AG20443 (cell line): ENCODE measurements around the gene DELE1.

Experiments used
- DNase-seq: peaks from one replicate; pipeline ENCODE4 v3.0.0; 2012; ENCODE audit warnings: low spot score, mixed read lengths

The DELE1 gene

DNA sequence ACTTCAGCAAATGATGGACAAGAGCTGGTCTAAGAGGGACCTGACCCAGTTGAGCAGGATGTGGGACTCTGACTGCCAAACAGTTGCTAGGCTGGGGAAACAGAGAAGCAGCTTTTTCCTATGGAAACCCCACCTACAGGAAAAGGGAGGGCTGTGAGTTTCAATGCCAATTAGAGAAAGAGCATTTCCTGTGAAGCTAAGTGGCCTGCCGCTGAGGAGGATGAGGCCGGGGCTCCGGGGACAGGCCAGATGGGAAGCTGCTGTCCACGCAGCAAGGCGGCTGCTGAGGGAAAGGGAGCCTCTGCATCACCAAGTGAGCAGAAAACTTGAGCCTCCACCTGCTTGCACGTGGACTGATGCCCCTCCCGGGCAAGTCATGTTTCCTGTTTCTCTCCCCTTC is 34.4 kb downstream of the DELE1 start, which contains the start of gene PCDH12:
PCDH12 (minus strand) TSS at position 90 of the 400 bp plus-strand sequence. CDS start 351 bp downstream, outside the sequence.
- no peak for DNase-seq

DNA sequence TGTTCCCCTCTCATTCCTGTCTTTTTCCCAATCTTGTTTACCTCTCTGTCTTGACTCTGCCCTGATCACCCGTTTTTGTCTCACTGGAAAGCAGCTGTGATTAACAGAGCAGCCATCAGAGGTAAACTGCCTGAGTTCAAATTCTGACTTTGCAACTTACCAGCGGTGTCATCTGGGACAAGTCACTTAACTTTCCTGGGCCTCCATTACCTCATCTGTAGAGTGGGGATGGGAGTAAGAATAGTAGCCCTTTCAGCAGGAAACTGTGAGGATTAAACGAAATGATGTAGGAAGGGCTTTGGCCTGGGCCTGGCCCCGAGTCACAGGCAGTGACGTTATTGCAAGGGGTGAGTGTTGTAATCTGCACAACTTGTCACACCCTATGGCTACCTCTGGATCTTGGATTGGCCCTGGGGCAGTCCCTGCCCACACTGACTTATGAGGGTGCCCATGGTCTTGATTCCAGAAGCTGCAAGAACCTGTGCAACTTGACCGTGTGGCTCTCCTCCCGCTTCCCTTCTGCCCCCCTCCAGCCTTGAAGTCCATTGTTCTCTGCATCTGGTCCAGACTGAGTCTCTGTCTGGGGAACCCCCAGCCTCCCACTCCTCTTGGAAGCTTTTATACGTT is 35.0 kb downstream of the DELE1 start:
- DNase-seq: peak; percentile 48

DNA sequence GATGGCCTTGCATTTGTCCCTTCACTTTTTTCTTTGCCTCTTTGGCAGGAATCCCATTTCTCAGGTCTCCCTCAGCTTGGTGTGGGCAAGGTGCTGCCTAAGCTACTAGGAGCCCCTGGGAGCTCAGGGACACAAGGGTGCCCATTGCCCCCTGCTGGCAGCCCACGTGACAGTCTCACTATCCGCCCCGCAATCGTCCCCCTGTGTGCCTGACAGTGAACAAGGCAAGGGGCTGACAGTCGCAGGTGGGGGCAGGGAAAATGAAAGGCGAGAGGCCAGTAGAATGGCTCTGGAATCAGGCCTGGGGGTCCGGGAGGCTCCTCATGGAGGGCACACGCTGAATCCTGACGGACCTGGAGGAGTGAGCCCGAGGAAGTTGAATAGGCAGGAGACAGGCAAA is 36.3 kb downstream of the DELE1 start:
- DNase-seq: no peak

DNA sequence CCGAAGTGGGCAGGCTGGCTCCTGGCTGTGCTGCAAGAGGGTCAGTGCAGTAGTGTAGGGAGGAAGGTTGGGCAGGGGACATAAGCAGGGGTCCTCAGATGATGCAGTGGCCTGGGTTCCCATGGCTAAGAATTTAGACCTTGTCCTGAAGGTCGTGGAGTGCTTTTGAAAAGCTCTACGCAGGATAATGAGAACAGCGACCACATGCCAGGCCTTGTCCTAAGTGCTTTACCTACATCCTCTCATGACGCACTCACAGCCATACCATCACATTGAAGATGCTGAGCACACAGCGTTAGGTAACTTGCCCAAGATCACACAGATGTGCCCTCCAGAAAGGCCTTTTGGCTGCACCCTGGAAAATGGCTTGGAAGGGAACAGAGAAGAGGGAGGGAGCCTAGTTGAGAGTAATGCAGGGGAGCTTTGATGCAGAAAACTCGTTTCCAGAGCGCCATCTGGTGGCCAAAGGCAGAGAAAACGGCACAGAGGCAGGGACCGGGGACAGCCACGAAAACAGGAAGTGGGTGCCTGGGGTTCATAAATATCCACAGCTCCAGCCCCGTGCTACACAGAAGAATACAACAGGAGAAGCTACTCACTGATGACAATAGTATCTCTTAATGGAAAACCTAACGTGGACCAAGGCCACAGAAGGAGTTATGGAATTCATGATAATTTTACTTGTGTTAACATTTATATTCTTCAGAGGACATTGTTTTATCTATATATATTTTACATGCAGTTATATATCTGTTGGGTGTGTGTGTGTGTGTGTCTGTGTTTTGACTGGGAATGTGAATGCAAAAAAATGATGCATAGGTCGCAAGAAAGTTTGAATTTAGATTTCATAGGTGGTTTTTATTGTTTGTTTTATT is 37.0 kb downstream of the DELE1 start:
- DNase-seq: peak; percentile 91

DNA sequence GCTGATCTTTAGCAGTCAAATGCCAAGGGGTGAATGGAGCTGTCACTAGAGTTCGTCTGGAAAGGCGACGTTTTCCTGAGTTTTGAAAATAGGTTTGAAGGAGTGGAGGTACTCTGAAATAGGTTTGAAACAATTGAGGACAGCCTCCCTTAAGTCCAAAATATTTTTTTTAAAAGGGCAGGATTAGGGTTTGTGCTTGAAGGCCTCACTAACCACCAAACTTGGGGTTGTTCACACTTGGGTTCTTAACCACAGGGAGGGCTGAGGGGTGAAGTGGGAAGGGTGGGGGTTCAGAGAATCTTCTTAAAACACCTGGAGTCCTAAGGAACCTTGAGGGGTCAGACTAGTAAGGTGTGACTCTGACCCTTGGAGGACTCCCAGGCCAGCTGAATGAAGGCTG is 37.8 kb downstream of the DELE1 start:
- DNase-seq: no peak

DNA sequence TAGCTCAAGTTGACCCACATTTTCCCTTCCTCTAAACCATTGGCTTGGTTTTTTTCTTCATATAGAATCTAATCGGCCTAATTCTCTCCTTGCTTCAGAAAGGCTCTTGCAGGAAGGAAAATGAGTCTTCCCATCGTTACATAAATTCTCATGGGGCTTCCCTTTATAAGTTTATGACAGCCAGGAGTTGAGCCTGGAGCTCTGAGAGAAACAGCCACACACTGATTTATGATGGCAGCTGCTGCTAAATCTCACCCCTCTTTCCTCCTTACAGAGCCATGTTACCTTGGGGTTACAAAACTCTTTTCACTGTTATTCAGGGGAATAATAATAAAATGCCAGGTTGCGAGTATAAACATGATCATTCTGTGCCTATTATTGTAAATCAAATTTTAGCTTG is 40.0 kb downstream of the DELE1 start:
- no peak for DNase-seq

DNA sequence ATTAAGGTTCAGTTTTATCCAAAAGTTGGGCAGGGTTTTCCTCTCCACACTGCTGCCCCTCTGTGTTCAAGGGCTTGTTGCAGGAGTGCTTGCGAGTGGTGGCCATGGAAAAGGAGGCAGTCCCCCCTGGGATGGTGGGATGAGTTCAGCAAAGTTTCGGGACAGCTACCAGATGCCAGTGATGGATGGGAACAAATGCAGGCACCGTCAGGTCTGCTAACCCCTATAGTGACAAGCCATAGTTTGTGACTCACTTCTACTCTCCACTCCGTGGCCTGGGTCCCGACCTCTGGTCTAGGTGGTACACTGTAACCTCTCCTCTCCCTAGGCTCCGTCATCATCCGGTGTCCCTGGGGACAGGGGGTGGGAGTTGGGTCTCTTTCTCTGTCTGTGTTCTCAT is 41.4 kb downstream of the DELE1 start:
- no peak for DNase-seq

DNA sequence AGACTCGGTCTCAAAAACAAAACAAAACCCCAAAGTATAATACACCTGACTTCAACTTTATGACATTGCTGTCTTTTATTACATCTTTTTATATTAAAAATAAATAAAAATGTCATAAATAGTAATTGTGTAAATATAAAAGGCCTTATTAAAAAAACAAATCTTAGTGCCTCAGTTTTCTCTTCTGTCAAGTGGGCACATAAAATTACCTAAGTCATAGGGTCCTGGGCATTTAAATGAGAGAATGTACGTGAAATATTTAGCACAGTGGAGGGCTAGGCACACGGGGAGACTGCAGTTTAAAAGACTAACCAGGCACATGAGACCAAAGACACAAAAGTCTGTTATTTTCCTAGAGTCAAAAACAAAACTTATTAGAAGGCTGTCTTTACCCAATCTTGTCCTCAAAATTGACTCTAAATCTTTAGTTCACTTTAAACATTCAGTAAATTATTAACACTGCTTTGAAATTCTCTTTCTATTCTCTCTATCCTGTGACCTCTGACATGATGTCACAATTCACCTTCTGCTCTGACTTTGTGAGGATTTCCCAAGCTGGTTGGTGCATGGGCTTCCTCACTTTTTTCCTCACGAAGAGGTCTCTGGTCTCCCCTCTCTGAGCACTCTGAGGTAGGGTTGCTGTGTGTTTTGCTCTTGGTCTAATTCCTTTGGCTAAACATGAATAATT is 42.7 kb downstream of the DELE1 start:
- no peak for DNase-seq

DNA sequence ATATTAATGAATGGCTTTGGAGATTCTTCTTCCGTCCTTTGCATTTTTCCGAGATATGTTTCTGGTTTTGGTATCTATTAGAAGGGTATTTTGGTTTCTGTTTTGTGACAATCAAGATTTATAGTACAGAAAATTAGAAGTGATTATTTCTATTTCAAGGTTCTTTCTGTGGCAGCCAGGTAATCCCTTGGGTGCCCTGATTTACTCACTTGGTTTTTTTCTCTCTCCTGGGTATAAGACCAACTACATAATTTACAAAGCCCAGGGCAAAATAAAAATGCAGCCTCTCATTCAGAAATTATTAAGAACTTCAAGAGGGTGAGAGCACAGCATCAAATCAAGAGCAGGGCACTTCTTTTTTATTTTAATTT is 43.3 kb downstream of the DELE1 start:
- no peak for DNase-seq

DNA sequence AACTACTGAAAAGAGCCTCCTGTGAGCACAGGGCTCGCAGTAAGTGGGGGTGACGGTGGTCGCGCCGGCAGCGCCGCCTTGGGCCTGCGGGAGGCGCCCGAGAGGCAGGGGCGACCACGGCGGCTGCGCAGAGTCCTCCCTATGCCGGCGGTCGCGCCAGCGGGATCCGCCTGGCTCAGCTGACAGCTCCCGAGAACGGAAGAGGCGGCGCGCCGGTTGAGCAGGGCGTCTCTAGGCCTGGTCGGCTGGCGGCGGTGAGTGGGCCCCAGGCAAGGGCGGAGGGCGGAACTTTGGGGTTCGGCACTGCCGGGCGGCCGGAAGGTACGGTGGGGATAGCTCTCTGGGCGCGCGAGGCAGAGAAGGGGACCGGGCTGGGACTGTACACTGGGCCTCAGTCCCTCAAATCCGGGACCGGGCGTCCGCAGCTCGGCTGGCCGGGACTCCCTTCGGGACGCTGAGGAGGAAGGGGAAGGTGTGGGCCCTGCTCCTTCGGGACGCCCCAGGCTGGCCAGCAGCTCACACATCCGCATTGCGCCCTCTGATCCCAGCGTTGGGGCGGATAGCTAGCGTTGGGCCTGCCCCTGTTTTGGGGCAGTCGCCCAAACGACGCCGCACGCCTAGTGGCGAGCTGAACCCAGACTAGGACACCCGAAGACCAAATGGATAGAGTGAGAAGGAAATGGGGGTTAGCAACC is 45.4 kb downstream of the DELE1 start, which contains the start of gene RNF14:
RNF14 (plus strand) TSS at position 192 of the 695 bp plus-strand sequence. CDS start 4,484 bp downstream, outside the sequence.
- peak; percentile 99 for DNase-seq

DNA sequence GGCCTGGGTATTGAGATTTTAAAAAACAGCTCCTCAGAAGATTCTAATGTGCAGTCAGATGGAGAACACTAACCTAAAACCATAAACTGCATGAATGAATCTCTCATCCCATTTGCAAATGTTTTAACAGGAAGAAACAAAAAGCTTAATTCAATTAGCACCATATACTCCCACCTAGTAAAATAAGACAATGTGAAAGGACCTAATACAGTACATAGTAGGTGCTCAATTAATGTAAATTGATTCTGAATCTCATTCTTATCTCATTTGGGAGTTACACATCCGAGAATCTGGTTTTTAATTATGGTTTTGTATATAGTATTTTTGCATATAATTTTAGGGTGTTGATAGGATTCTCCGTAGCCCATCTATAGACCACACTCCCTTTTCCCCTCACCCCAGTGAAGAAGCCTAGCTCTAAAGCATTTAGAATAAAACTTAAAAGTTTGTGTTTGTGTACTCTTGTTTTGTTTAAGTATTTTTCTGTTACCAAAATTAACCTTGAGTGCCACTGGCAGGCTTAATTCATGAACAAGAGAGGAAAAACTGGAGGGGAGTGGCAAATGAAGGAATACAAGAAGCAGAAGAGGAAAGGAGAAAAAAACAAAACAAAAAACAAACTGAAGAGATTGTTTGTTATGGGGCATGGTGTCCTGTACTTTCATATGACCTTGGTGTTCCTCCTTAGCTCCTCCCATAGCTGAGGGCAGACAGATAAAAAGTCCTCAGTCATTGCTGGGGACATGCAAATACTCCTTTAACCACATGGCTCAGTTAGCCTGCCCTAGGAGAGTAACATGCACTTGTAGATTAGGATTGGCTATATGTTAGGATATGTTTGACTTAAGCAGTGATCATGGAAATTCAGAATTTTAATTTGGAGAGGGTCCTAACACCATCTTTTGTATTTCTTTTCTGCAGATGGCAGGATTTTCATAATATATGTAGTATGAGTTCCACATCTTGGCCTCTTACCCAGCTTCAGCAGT is 46.4 kb downstream of the DELE1 start:
- DNase-seq: peak; percentile 42

DNA sequence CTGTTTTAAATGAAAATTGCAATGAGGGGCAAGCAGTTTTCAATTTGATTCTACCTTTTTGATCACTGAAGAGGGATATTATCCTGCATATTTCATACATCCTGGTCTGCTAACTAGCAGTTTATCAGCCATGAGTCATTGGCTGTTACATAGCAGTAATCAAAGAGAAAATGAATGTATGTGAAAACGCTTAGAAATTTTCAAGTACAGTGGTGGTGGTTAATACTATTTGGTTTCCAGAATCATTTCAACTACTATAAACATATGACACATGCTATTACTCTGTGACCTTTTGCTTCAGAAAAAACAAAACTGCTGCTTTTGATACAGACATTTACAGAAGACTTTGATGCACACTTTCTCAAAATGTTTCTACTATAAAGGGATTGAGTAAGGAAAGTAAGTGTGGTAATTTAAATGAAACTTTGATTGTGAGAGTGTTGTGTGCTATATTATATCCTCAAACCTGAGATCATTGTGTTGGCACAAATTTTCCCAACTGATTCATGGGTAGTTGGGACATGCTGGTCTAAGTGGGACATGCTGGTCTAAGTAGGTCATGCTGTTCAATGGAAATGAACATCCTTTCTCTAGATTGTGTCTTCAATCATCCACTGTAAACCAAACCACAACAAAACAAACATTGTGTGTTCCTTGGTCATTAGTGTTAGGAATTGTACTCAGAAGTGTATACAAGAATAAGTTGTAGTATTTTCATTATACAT is 50.4 kb downstream of the DELE1 start:
- DNase-seq: no peak

DNA sequence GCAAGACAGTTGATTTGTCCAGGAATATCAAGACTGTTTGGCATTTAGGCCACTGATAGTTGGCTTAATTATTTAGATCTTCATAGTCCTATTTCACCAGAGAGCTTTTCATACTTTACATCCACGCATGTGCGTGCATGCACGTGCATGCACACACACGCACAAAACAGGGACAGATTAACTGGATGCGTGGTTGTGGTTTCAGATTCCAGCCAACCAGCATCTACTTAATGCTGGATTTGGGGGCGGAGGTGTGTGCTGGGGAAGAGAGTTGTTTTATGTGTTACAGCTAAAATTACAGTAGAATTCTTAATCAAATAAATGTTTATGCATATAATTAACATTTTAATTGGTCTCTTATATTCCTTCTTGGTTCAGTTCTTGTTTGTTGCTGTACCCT is 52.5 kb downstream of the DELE1 start:
- DNase-seq: no peak

DNA sequence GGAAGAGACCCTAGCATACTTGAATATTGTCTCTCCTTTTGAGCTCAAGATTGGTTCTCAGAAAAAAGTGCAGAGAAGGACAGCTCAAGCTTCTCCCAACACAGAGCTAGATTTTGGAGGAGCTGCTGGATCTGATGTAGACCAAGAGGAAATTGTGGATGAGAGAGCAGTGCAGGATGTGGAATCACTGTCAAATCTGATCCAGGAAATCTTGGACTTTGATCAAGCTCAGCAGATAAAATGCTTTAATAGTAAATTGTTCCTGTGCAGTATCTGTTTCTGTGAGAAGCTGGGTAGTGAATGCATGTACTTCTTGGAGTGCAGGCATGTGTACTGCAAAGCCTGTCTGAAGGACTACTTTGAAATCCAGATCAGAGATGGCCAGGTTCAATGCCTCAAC is 54.7 kb downstream of the DELE1 start:
- DNase-seq: no peak

DNA sequence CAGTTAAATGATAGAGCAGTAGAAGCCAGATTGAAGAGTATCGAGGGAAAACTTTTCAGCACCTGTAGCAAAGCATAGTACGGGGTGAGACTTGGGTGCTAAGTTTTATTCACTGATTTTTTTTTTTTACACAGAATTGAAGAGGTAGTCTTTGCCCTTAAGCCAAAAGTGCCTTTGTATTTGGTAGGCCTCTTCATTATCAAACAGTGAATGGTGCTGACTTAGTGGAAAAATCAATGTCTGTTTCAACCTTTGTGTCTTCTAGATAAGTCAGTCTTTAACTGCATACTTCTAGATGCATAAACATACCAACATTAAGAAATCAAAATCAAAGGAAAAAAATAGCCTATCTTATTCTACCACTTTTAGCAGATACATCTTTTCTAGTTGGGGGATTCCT is 59.0 kb downstream of the DELE1 start:
- DNase-seq: no peak

DNA sequence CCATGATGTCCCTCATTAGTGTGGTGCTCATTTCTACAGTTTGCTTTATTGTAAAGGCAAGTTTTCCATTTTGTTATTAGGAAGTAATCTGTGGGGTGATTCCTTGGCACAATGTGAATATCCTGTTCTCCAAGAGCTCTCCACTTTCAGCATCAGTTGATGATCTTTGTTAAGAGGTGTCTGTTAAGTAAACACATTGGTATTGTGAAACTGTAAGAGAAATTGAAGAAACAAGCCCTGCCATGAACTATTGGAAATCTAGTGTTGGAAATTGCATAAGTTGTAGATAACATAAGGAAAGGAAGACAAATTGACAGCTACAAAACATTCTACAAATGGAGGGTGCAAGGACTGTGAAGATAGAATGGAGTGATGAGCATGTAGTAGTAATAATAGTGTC is 62.4 kb downstream of the DELE1 start:
- no peak for DNase-seq

DNA sequence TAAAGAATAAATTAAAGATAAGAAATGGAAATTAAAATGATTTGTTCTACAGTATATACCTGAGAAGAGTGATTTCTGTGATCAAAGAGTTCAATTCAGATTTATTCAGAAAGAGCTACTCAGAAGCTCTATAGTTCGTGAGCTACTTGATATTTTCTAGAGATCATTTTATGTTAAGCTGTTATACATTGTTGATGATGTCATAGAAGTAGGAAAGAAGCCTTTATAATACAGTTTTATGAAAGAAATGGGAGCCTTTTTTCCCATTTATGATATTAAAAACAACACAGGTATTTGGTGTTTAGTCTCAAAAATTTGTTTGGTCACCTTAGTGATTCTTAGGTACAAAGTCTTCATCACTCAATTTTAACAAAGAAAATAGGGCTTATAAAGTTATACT is 66.0 kb downstream of the DELE1 start:
- no peak for DNase-seq
